H9 (cell line): ENCODE measurements around the gene CRK. TPM values are rescaled to one million over a fixed set of nuclear protein-coding genes. Genes with fewer than 3 reads are reported as not detected.

ENCODE experiments used
- DNase-seq: peaks from one replicate; pipeline ENCODE4 v3.0.0-alpha.2; 2017
- H2AFZ ChIP-seq: one replicate; pipeline ENCODE4 v1.6.1; 2013; ENCODE audit warnings: mild to moderate bottlenecking, low read length, control low read depth, moderate library complexity
- H2AK5ac ChIP-seq: 2 replicates; pipeline ENCODE4 v1.6.1; 2013; ENCODE audit warnings: low read length, control low read depth, mixed read lengths; ENCODE audit not compliant: insufficient read length
- H2BK120ac ChIP-seq: one replicate; pipeline ENCODE4 v1.6.1; 2013; ENCODE audit warnings: low read depth, mild to moderate bottlenecking, low read length, control low read depth, inconsistent platforms; ENCODE audit not compliant: poor library complexity, severe bottlenecking
- H2BK12ac ChIP-seq: 2 replicates; pipeline ENCODE4 v1.6.1; 2013; ENCODE audit warnings: low read length, control low read depth, mixed read lengths, low read depth; ENCODE audit not compliant: insufficient read length
- H2BK15ac ChIP-seq: 2 replicates; pipeline ENCODE4 v1.6.1; 2013; ENCODE audit warnings: low read depth, low read length, control low read depth
- H2BK20ac ChIP-seq: one replicate; pipeline ENCODE4 v1.6.1; 2013; ENCODE audit warnings: low read depth, mild to moderate bottlenecking, low read length, control low read depth, inconsistent platforms; ENCODE audit not compliant: poor library complexity, severe bottlenecking
- H2BK5ac ChIP-seq: 2 replicates; pipeline ENCODE4 v1.6.1; 2013; ENCODE audit warnings: low read length, control low read depth, mixed read lengths; ENCODE audit not compliant: insufficient read length
- H3K14ac ChIP-seq: 2 replicates; pipeline ENCODE4 v1.6.1; 2013; ENCODE audit warnings: low read length, control low read depth; ENCODE audit not compliant: insufficient read depth
- H3K18ac ChIP-seq: 2 replicates; pipeline ENCODE4 v1.6.1; 2013; ENCODE audit warnings: low read depth, mild to moderate bottlenecking, mixed read lengths, low read length, control low read depth; ENCODE audit not compliant: insufficient read length
- H3K23ac ChIP-seq: 2 replicates; pipeline ENCODE4 v1.6.1; 2013; ENCODE audit warnings: low read length, control low read depth, mixed read lengths, low read depth; ENCODE audit not compliant: insufficient read length
- H3K23me2 ChIP-seq: 2 replicates; pipeline ENCODE4 v1.6.1; 2013; ENCODE audit warnings: low read depth, mild to moderate bottlenecking, mixed read lengths, low read length, control low read depth; ENCODE audit not compliant: insufficient read length, poor library complexity, severe bottlenecking
- H3K27ac ChIP-seq: 2 replicates; pipeline ENCODE4 v1.5.1; 2013; ENCODE audit warnings: low read length, control low read depth, mixed read lengths, low read depth; ENCODE audit not compliant: insufficient read length
- H3K27me3 ChIP-seq: 2 replicates; pipeline ENCODE4 v1.6.1; 2013; ENCODE audit warnings: low read length, control low read depth, inconsistent platforms; ENCODE audit not compliant: insufficient read depth
- H3K4ac ChIP-seq: 2 replicates; pipeline ENCODE4 v1.6.1; 2013; ENCODE audit warnings: low read depth, mild to moderate bottlenecking, control low read depth, inconsistent platforms, low read length, moderate library complexity
- H3K4me1 ChIP-seq: 2 replicates; pipeline ENCODE4 v1.6.1; 2013; ENCODE audit warnings: low read length, control low read depth, inconsistent platforms; ENCODE audit not compliant: insufficient read depth
- H3K4me2 ChIP-seq: 2 replicates; pipeline ENCODE4 v1.6.1; 2013; ENCODE audit warnings: low read length, control low read depth, mixed read lengths; ENCODE audit not compliant: insufficient read length, insufficient read depth
- H3K56ac ChIP-seq: 2 replicates; pipeline ENCODE4 v1.6.1; 2013; ENCODE audit warnings: low read depth, mild to moderate bottlenecking, mixed read lengths, low read length, control low read depth; ENCODE audit not compliant: insufficient read length
- H3K79me1 ChIP-seq: 2 replicates; pipeline ENCODE4 v1.6.1; 2013; ENCODE audit warnings: low read depth, mild to moderate bottlenecking, moderate library complexity, low read length, control low read depth, inconsistent platforms; ENCODE audit not compliant: insufficient read depth, poor library complexity, severe bottlenecking
- H3K79me2 ChIP-seq: 2 replicates; pipeline ENCODE4 v1.6.1; 2013; ENCODE audit warnings: low read length, control low read depth, inconsistent platforms; ENCODE audit not compliant: insufficient read depth
- H3K9ac ChIP-seq: 2 replicates; pipeline ENCODE4 v1.6.1; 2013; ENCODE audit warnings: low read length, control low read depth, mixed read lengths; ENCODE audit not compliant: insufficient read length; ENCODE audit errors: extremely low read depth
- H3K9me3 ChIP-seq: one replicate; pipeline ENCODE4 v1.6.1; 2013; ENCODE audit warnings: low read depth, low read length, inconsistent platforms; ENCODE audit not compliant: control insufficient read depth
- H3T11ph ChIP-seq: one replicate; pipeline ENCODE4 v1.6.1; 2013; ENCODE audit warnings: mild to moderate bottlenecking, low read length, control low read depth, inconsistent platforms
- H4K20me1 ChIP-seq: one replicate; pipeline ENCODE4 v1.6.1; 2013; ENCODE audit not compliant: control insufficient read depth, insufficient read length, insufficient read depth
- H4K5ac ChIP-seq: 2 replicates; pipeline ENCODE4 v1.6.1; 2013; ENCODE audit warnings: low read depth, mild to moderate bottlenecking, mixed read lengths, low read length, control low read depth; ENCODE audit not compliant: insufficient read length
- H4K8ac ChIP-seq: replicated peaks from 2 replicates; pipeline ENCODE4 v1.6.1; 2013; ENCODE audit warnings: low read length, control low read depth, mixed read lengths, low read depth; ENCODE audit not compliant: insufficient read length
- H4K91ac ChIP-seq: 2 replicates; pipeline ENCODE4 v1.6.1; 2013; ENCODE audit warnings: low read depth, mild to moderate bottlenecking, moderate library complexity, mixed read lengths, low read length, control low read depth; ENCODE audit not compliant: insufficient read length
- H3K27ac Mint-ChIP-seq, 3 experiments: 2 replicates in 2 of 3; 3 replicates in 1 of 3; pipeline ENCODE4 v1.8.0; 2020 to 2021; ENCODE audit warnings: mixed read lengths in 3 of 3, mild to moderate bottlenecking in 1 of 3, moderate library complexity in 1 of 3
- H3K27me3 Mint-ChIP-seq: 2 replicates; pipeline ENCODE4 v1.8.0; 2021; ENCODE audit warnings: low read depth, mild to moderate bottlenecking, moderate library complexity, mixed read lengths
- H3K36me3 Mint-ChIP-seq, 3 experiments: 2 replicates in 2 of 3; 3 replicates in 1 of 3; pipeline ENCODE4 v1.8.0; 2020 to 2021; ENCODE audit warnings: low read depth in 3 of 3, mixed read lengths in 3 of 3; ENCODE audit not compliant: insufficient read depth in 1 of 3
- H3K4me1 Mint-ChIP-seq, 2 experiments: 2 replicates each; pipeline ENCODE4 v1.8.0; 2020; ENCODE audit warnings: mixed read lengths in 2 of 2
- H3K4me3 Mint-ChIP-seq, 2 experiments: 2 replicates in 1 of 2; 3 replicates in 1 of 2; pipeline ENCODE4 v1.8.0; 2020 to 2021; ENCODE audit warnings: mild to moderate bottlenecking in 2 of 2, mixed read lengths in 2 of 2, moderate library complexity in 1 of 2
- H3K9me3 Mint-ChIP-seq, 2 experiments: 2 replicates in 1 of 2; 3 replicates in 1 of 2; pipeline ENCODE4 v1.8.0; 2020; ENCODE audit warnings: mild to moderate bottlenecking in 2 of 2, mixed read lengths in 2 of 2, moderate library complexity in 1 of 2
- WGBS: extraction: QIAGEN DNeasy Blood & Tissue Kit; methylation state at CpG from one replicate; pipeline ENCODE4 v1.1.7; 2013; ENCODE audit warnings: missing lambda C conversion rate, low lambda C conversion rate, mixed read lengths; ENCODE audit not compliant: insufficient read length; ENCODE audit errors: extremely low coverage; 5-methylcytosine and 5-hydroxymethylcytosine counted together
- total RNA-seq: library from RNA; stranded (reverse); gene quantifications from 2 replicates; pipeline ENCODE4 v1.2.1, GENCODE V29; 2021
- TF ChIP-seq, protein P1 (sequence below): fragments of 200-600 bp; sonication (generic); conservative IDR thresholded peaks from 3 replicates; pipeline ENCODE4 v1.8.0; 2021; ENCODE audit warnings: antibody characterized with exemption, mild to moderate bottlenecking

Gene CRK
- total RNA-seq, 1 experiment from 2014 or later: 58.9 TPM

GRCh38 chr17:1391577-1391976, 64.5 kb downstream of the CRK start:
- Histone ChIP-seq H2BK12ac (no peak overlapping the region), H3K4me1 (no peaks in the 10 kb centered on the region; the same call in 1 of the 2 replicates), H3K23ac (no peak overlapping the region), H2BK5ac (no peak overlapping the region), H3K4ac (no peak overlapping the region), H3K79me1 (peaks cover 2% of the 10 kb centered on the region), H3K79me2 (peaks cover 93% of the 10 kb centered on the region), H4K5ac (no peak overlapping the region), H3K18ac (no peak overlapping the region), H3K27ac (no peak overlapping the region), H3T11ph (no peak overlapping the region), H2AFZ (no peak overlapping the region), H2BK15ac (no peak overlapping the region), H4K8ac (no peak overlapping the region), H3K23me2 (no peaks in the 10 kb centered on the region), H4K20me1 (no peaks in the 10 kb centered on the region), H3K9ac (no peak overlapping the region), H3K9me3 (no peaks in the 10 kb centered on the region), H2BK20ac (no peak overlapping the region), H3K56ac (no peak overlapping the region), H3K14ac (no peak overlapping the region), H4K91ac (no peak overlapping the region), H3K27me3 (no peaks in the 10 kb centered on the region), H2BK120ac (no peak overlapping the region), H2AK5ac (no peak overlapping the region), H3K4me2 (no peak overlapping the region)
- Mint-ChIP-seq H3K4me3 (no peak overlapping the region; a peak in 1 of 5 replicates), H3K4me1 (peaks cover 50 to 63% of the 10 kb centered on the region in 2 experiments), H3K36me3 (peaks cover 2 to 20% (median 19%) of the 10 kb centered on the region in 3 experiments; a peak in 6 of 7 replicates), H3K27ac (peak overlapping the region in 2 of 3 experiments; percentile 55 to 94; a peak in 1 of 7 replicates), H3K9me3 (no peaks in the 10 kb centered on the region), H3K27me3 (no peaks in the 10 kb centered on the region)
- WGBS: no CpG with 5 or more reads among the region's 9 CpGs
- TF ChIP-seq, protein P1, sequence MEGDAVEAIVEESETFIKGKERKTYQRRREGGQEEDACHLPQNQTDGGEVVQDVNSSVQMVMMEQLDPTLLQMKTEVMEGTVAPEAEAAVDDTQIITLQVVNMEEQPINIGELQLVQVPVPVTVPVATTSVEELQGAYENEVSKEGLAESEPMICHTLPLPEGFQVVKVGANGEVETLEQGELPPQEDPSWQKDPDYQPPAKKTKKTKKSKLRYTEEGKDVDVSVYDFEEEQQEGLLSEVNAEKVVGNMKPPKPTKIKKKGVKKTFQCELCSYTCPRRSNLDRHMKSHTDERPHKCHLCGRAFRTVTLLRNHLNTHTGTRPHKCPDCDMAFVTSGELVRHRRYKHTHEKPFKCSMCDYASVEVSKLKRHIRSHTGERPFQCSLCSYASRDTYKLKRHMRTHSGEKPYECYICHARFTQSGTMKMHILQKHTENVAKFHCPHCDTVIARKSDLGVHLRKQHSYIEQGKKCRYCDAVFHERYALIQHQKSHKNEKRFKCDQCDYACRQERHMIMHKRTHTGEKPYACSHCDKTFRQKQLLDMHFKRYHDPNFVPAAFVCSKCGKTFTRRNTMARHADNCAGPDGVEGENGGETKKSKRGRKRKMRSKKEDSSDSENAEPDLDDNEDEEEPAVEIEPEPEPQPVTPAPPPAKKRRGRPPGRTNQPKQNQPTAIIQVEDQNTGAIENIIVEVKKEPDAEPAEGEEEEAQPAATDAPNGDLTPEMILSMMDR: no peak
- DNase-seq: no peak
